DOHH2 (cell line): ENCODE data around the gene ST8SIA2.

Experiments used
- CTCF ChIP-seq: fragments of 200-600 bp; sonication (generic); IDR thresholded peaks from one replicate; pipeline ENCODE4 v1.5.1; 2014; ENCODE audit warnings: antibody characterized with exemption, mild to moderate bottlenecking, low read depth, low read length; ENCODE audit not compliant: poor library complexity, severe bottlenecking
- EZH2phosphoT487 ChIP-seq: fragments of 200-600 bp; sonication (generic); IDR thresholded peaks from 2 replicates; pipeline ENCODE4 v1.6.1; 2017; ENCODE audit warnings: borderline replicate concordance, mild to moderate bottlenecking, antibody characterized with exemption, low read length, moderate library complexity, mixed read lengths

GRCh38 chr15:92375057-92375456, 18.6 kb upstream of the ST8SIA2 start:
- TF ChIP-seq CTCF: no peak
- no peak for TF ChIP-seq EZH2phosphoT487
